ENCODE data around the gene GRIK2.
A peak's percentile ranks its signal among the peaks of the same experiment; 100 is the strongest.

The GRIK2 gene

DNA sequence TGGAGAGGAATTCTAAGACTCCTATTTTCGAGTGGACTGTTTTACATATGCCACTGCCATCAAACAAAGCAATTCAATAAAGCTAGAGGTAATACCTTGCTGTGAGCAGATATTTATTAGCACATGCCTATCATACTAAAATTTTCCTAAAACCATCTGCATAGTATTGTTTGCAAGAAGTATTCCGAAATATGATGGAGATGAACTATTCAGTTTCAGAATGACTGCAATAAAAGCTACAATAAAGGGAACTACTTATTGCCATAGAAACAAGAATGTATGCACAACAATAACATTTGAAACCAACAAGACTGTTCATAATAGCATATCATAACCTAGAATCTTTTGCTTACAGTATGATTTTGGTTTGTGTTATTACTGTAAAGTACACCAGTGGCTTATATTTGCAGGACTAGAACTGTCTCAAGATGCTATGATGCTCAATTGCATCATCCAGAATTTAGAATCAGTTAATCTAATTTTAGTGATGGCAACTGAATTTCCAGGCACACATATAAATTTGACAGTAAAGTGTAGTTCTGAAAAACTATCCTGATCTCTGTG lies 144.3 kb downstream of the GRIK2 start:
- peak; percentile 23 for DNase-seq (ENCODE audit: low spot score)

DNA sequence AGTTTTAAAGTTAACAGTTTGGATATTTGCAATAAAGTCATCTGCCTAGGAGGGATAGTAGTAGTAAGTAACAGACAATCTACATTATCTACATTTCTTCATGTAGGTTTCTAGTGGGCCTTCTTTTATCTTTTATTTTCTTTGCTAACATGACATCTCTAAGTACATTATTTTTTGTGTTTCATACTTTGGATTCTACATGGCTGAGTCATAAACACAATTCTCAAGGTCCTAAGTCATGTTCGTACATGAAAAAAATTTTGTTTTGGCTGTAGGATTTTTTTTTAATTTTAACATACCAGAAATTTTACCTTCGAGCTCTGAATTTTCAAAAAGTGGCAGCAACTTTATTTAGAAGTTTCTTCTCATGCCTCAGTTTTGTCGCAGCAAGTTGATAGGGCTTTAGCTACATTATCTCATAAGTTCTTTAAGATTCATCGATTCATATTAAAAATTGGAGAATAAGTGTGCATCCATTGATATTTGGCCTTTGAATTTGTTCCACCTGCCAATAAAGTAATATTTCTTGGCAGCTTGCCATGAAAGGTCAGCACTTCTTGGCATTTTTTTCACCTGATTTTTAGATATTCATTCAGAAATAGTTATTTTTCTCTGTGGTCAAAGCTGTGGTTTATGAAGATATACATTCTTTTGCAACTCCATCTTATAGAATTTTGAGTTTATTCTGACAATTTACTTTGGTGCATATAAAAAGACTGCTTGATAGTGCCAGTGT lies 146.2 kb downstream of the GRIK2 start:
- DNase-seq (ENCODE audit: low spot score) = no peak

DNA sequence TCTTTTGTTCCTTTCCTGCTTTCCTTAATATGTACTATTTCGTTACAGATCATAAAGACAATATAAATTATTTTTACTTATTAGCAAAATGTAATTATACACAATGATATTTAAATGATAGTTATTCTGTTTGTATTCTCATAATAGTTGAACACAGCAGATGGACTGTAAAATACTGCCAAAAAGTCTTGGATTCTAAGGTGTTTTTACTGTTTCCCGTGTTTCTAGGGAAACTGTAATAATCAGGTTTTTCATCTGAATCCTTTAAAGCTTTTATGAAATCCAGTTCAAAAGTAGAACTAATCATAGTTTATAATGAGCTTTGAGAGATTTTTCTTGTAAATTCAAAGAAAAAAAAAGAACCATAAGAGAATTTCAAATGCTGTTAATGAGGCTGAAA lies 148.4 kb downstream of the GRIK2 start:
- DNase-seq (ENCODE audit: low spot score) = no peak

DNA sequence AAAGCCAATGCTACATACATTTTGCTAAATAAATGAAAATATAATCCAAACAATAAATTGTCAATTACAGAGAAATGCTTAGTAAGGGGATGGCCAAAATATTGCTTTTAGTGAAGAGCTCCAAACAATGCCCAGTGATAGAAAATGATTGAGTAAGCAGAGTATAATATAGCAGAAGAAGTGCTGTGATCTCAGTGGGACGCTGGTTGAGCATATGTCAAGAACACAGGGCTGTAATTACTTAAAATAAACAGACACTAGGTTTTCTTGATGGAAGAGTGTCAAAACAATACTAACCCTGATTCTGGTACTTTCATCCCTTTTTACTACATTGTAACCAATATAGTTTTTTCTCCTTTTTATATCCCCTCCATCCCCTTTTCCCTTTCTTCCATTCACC lies 150.3 kb downstream of the GRIK2 start:
- no peak for DNase-seq (ENCODE audit: low spot score)

DNA sequence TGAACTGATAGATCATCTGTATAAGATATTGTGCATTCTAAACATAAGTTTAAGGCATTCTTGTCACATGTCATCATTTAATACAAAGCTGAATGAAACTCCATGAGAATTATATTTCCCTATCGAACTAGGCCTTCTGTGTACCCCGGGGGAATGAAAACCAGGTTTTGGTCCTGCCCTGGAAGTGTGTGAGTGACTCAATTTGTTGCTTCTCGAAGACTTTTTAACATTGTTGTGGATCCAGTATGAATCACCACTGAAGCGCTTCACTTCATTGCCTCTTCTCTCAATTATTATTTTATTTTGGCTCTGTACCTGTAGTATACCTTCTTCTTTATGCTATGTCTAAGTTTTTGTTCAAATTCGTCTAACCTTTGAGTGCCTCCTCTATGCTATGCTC lies 150.8 kb downstream of the GRIK2 start:
- no peak for DNase-seq (ENCODE audit: low spot score)

DNA sequence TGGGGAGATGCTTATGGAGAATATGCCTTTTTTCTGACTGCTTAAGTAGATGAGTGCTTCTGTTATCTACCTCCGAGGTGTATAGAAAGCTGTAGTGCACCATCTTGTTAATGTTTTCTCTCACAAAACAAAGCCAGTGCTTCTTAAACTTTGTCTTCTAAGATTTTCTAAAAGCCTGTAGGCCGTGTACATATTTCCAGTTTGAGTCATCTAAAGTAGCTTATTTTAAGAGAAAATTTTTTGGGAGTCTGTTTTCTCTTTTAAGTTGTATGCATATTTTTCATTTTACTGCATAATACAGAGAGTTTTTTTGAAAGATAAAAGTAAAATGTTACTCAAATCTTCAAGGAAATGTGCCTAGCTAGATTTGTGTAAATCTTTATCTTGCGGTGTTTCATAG lies 151.7 kb downstream of the GRIK2 start:
- DNase-seq (ENCODE audit: low spot score) = no peak

DNA sequence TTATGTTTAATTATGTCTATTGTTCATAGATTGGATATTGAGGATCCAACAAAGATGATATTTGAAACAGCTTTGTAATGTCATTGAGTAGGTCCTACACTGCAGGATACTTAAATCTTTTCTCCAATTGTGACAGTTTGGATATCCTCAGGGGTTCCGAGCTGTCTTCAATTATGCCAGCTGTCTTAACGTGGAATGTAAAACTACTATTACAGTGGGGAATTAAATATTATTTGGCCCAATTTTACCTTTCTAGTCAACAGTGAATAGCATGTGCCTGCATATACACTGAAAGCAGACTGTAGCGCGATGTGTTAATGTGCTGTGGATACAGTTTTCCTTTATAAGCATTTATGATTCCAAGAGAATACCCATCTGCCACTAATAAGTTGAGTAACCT lies 156.9 kb downstream of the GRIK2 start:
- no peak for DNase-seq (ENCODE audit: low spot score)

DNA sequence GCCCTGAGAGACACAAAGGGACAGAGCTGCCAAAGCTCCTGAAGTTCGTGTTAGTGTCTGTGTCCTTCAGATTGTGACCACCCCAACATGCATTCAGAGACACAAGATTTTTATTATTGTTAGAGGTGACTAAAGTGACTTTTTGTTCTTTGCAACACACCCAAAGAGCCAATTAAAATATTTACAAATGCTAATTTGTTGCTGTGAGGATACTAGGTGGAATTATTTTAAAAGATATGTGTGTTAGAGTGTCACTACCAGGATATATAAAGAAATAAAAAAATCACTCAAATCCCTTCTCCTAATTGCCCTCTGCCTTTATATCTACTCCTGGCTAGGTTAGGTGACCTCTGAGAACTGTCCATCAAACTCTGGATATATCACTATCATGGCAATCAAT lies 160.7 kb downstream of the GRIK2 start:
- DNase-seq (ENCODE audit: low spot score) = no peak

DNA sequence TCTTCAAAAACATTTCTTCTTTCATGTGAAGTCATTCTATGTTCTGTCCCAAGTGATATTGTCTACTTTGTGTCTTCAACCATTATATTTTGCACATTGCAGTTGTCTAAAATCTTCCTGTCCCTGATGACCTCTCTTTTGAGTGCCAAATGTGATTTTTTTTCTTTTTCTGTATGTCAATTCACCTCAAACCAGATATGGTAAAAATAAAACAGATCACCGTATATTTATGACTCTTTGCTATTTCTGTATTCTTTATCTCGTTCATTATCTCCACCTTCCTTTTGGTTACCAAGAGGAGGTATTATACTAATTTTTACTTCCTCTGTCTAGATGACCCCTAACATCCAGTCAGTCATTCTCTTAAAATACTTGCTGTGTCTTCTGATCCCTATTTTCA lies 165.2 kb downstream of the GRIK2 start:
- DNase-seq (ENCODE audit: low spot score) = no peak

DNA sequence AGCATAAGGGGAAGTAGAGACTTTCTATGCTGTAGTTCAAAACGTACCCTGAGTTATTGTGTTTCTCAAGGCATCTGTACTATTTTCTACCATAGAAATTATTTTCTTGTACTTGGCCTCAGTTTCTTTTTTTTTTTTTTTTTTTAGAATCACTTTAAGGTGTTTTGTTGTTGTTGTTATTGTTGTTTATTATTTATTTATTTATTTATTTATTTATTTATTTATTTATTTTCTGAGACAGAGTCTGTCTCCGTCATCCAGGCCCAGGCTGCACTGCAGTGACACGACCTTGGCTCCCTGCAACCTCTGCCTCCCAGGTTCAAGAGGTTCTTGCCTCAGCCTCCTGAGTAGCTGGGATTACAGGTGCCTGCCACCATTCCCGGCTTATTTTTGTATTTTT lies 179.1 kb downstream of the GRIK2 start:
- no peak for DNase-seq (ENCODE audit: low spot score)

DNA sequence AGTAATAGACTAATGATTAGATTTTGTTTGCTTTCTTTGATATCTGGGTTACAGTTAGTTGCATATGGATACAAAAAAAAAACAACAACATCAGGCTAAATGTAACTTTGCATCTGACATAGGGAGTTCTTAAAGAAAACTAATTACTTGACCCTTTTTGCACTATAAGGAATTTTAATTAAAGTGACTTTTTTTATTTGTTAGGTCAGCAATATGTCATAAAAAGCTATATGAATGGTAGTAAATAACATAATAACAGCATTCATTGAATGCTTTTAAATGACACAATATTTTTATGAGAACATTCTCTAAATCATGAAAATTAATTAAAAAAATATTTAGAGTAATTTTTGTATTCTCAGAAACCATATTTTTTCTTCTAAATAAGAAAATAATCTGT lies 183.6 kb downstream of the GRIK2 start:
- no peak for DNase-seq (ENCODE audit: low spot score)

DNA sequence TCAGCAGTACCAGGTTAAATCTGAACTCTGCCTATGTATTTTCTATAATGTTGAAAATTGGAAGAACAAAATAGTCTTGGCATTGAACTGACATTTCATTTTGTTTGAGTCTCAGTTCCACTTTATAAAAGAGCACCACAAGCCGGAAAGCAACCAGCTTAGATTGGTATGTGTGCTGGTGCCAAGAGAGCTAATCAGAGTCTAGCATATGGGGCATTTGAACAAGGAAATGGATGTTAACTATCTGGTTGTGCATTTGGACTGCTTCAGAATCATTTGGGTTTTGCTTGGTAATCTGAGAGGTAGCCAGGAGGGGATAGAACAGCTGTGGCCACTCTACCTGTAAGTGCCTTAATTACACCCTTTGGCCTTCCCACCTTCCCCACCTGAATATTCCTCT lies 184.8 kb downstream of the GRIK2 start:
- no peak for DNase-seq (ENCODE audit: low spot score)

DNA sequence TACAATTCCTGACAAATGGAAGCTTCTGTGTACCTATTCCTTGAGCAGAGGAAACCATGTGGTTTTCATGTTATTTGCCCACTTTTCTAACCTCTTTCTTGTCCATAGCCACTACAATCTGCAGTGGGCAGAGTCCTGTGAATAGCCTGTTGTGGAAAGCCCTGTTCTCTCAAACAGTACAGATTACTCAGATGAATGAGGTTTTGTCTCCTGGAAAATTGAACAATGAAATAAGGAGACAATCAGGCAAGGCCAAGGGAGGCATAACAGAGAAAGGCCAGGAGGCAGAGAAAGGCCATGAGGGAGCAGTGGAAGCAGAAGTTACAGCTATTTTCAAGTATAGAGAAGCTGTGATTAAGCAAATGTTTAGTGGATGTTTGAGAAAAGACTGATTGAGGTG lies 189.3 kb downstream of the GRIK2 start:
- DNase-seq (ENCODE audit: low spot score) = no peak

DNA sequence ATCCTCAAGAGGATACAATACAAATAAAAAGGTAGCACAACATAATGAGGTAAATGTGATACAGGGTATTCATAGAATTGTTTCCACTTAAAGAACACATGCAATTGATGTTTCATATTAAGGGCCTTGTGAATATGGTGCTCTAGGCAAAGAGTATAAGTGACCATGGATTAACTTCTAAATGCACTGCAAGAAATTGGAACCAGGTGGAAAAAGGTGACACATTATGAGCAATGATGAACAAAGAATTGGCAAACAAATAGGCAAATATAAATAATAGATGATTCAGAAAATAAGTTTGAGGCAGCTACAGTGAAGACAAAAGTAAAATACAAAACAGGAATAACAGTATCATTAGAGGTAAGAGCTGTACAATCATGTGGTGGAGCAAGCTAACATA lies 192.0 kb downstream of the GRIK2 start:
- DNase-seq (ENCODE audit: low spot score) = no peak

DNA sequence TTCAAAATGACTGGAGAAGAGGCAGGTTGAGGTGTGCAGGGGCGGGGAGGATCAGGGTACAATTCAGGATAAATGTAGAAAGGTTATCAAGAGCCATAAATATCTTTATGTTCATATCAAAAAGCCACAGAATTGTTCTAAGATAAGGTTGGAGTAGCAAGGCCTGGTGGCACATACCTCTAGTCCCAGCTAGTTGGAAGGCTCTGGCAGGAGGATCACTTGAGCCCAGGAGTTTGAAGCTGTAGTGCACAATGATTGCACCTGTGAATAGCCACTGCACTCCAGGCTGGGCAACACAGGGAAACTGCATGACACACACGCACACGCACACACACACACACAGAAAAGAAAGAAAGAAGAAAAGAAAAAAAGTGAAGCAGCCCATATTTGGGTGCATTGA lies 194.8 kb downstream of the GRIK2 start:
- DNase-seq (ENCODE audit: low spot score) = no peak

DNA sequence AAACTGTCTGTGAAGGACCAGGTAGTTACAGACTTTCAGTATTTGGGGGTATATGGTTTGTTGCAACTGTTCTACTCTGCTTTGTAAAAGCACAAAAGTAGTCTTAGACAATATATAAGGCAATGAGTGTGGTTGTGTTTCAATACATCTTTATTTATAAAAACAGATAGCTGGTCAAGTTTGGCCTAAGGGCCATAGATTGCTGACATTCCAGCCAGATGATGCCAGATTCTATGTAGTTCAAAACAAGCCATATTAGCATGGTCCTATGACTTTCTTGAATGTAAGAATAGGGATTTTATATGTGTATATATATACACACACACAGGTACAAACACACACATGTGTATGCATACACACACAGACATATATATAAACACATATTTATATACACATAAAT lies 201.8 kb downstream of the GRIK2 start:
- no peak for DNase-seq (ENCODE audit: low spot score)

DNA sequence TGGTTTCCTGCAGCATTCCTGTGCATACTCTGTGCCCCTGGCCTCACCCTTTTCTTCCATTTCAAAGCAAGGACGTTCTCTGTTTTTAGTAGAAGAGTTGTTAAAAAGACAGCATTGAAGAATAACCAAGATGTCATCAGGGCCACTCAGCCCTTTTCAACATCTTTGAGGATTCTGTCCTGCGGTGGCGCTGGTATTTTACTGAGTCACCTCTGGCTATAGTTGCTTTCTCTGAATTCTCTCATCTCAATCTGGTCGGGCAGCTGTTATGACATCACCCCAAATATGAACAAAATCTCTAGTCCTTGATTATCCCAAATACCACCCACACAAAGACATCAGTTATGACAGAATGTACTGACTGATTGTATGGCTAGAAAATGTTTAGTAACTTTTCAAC lies 204.2 kb downstream of the GRIK2 start:
- DNase-seq (ENCODE audit: low spot score) = no peak

DNA sequence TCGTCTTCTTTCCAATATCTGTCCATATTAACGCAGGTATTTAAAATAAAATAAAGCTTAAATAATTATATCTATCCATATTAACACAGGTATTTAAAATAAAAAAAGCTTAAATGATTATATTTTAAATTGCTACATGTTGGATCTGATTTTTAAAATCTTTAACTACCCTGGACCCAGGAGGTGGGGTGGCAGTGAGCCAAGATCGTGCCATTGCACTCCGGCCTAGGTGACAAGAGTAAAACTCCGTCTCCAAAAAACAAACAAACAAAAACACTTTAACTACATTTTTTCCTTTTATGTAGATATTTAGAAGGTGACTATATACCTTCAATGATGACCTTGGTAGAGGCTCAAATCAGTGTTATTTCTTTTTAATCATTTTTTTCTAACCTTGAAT lies 211.9 kb downstream of the GRIK2 start:
- no peak for DNase-seq (ENCODE audit: low spot score)

DNA sequence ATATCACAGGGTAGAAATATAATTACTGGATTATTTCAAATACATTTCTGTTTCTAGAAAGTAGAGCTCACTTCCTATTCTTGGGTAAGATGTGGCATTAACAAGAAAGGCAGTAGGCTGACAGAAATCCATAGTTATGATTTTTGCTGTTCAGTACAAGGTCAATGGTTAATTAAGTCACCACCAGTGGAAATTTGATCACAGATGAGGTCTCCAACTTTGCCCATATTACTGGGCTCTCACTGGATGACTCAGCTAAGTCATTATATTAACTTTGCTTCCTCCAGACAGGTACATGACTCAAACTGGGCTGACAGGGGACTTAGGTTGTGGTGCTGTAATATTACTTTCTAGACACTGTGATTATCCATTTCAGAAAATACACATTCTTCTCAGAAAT lies 212.4 kb downstream of the GRIK2 start:
- DNase-seq (ENCODE audit: low spot score) = no peak

DNA sequence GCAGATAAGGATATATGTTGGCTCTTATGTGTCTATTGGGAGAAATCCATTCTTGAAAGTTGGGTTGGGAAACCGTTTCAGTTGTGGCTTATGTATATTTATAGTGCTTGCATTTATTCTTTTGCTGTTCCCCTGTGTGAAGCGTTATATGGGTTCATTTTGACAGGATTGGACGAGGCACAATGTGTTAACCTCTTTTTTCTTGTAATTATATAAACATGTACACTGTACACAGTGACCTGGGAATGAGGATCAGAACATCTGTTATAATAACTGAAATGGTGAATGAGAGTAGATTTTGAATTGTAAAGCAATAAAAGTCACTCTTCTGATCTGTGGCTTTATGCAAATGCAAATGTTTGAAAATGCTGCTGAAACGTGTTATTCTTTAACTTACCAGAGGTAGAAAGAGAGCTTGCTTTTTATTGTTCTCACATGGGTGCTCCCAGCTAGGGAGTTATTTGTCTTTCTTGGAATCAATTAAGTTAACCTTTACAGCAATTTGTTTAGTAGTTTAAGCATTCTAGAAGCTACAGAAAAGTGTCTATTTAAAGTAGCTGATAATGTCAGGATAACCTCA lies 213.7 kb downstream of the GRIK2 start:
- no peak for DNase-seq (ENCODE audit: low spot score)

DNA sequence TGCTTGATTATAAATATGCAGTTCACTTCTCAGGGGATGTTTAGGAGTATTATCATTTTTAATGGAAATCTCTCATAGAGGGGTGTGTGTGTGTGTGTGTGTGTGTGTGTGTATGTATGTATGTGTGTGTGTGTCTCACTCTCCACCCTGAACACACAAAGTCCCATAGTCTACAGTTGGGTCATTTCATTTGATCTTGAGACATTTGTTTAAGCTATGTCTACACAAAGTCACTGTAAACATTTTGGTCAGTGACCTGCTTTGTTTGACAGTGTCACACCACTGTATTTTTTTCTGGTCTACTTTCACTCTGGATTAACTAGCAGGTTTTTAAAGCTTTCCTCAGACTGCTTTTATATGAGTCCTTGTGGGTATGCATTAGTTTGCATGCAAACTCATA lies 215.2 kb downstream of the GRIK2 start:
- no peak for DNase-seq (ENCODE audit: low spot score)

DNA sequence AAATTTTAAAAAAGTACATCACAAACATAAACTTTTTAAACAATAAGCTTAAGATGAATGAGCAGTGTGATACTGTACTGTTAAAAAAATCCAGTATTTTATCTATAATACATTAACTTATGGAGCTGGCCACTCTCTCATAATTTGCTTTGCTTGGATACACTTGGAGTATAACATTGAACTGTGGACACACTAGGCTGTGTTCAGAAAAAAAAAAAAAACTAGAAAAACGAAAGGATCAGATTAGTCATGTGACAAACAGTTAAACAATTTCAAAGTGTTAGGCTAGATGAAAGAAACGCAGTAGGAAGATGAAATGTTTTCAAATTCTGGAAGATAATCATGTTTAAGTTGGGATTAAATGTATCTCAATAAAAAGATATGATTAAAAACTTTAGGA lies 220.0 kb downstream of the GRIK2 start:
- DNase-seq (ENCODE audit: low spot score) = no peak

DNA sequence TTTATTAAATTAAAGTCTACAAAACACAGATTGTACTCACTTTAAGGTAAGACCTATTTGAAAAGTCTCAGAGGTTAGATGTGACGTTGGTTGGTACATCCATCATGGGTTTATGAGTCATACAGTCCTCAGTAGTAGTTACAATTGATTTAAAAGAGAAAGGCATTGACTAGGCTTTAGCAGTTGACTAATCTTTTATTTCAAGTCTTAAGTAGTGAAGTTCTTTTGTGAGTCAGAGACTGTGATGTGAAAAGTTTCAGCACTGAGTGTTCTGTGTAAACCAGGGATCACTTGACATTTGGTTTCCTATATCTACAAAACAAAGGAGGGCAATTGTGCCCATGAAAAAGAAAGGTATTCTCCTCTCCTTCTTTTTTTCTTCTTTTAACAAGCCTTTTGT lies 221.3 kb downstream of the GRIK2 start:
- DNase-seq (ENCODE audit: low spot score) = no peak

DNA sequence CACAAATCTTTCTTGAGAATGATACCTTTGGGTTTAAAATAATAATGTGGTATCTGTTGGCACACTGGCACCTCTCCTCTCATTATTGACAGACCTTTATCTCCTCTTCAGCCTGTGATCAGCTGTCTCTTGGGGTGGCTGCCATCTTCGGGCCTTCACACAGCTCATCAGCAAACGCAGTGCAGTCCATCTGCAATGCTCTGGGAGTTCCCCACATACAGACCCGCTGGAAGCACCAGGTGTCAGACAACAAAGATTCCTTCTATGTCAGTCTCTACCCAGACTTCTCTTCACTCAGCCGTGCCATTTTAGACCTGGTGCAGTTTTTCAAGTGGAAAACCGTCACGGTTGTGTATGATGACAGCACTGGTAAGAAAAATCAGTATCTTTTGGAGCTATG lies 232.8 kb downstream of the GRIK2 start:
- DNase-seq (ENCODE audit: low spot score) = no peak

Measured in NAMALWA (cell line).